NCI-H774 (cell line): ENCODE data around the gene MRPS23.
A peak's percentile ranks its signal among the peaks of the same experiment; 100 is the strongest.

Source experiments
- DNase-seq: peaks from one replicate; lab custom pipeline; 2025; lab: John Stamatoyannopoulos, UW

Gene MRPS23

GRCh38 chr17:57849874-57850754 lies at the start of gene MRPS23:
TSS of gene MRPS23 (minus strand) at chr17:57850044. CDS start at chr17:57850010, 34 bp downstream.
- DNase-seq, result peak; percentile 99

- no peak for DNase-seq
Measured at GRCh38 chr17:57899391-57899790, 49.5 kb upstream of the MRPS23 start.

GRCh38 chr17:57898487-57899311 lies 48.9 kb upstream of the MRPS23 start:
- no peak for DNase-seq

- peak; percentile 54 for DNase-seq
Measured at GRCh38 chr17:57895382-57896060, 45.7 kb upstream of the MRPS23 start.

GRCh38 chr17:57894848-57895247 lies 45.0 kb upstream of the MRPS23 start:
- DNase-seq, result no peak

GRCh38 chr17:57892820-57893595 lies 43.2 kb upstream of the MRPS23 start:
- DNase-seq, result peak; percentile 91

GRCh38 chr17:57892146-57892819 lies 42.4 kb upstream of the MRPS23 start:
- DNase-seq, result peak; percentile 84

- DNase-seq, result no peak
Measured at GRCh38 chr17:57890857-57891232, 41.0 kb upstream of the MRPS23 start.

- DNase-seq, result no peak
Measured at GRCh38 chr17:57889892-57890856, 40.3 kb upstream of the MRPS23 start.

GRCh38 chr17:57889252-57889651 lies 39.4 kb upstream of the MRPS23 start:
- no peak for DNase-seq

- DNase-seq, result no peak
Measured at GRCh38 chr17:57888311-57889216, 38.7 kb upstream of the MRPS23 start.

- DNase-seq, result no peak
Measured at GRCh38 chr17:57887161-57887560, 37.3 kb upstream of the MRPS23 start.

GRCh38 chr17:57886020-57886419 lies 36.2 kb upstream of the MRPS23 start:
- no peak for DNase-seq

- DNase-seq, result no peak
Measured at GRCh38 chr17:57885148-57885915, 35.5 kb upstream of the MRPS23 start.

- no peak for DNase-seq
Measured at GRCh38 chr17:57881783-57882351, 32.0 kb upstream of the MRPS23 start.

- no peak for DNase-seq
Measured at GRCh38 chr17:57881143-57881542, 31.3 kb upstream of the MRPS23 start.

GRCh38 chr17:57880086-57880456 lies 30.2 kb upstream of the MRPS23 start:
- DNase-seq, result no peak
